Liver (tissue), 9 donors: ENCODE results near the gene USP35. TPM values are rescaled to one million over a fixed set of nuclear protein-coding genes. Genes with fewer than 3 reads are reported as not detected.

ENCODE experiments used
- DNase-seq: peaks from one replicate; pipeline ENCODE4 v3.0.0-alpha.2; 2017; ENCODE audit warnings: low spot score
- H3K27ac ChIP-seq, 2 donors: one replicate each; pipeline ENCODE4 v1.7.0; 2013; ENCODE audit warnings: inconsistent platforms in 2 of 2, low read length in 2 of 2, control low read depth in 1 of 2, low read depth in 1 of 2, mild to moderate bottlenecking in 1 of 2
- H3K27me3 ChIP-seq, 4 donors: one replicate each; pipeline versions ENCODE4 v1.6.1 to v1.7.0; 2013; ENCODE audit warnings: low read length in 3 of 4, inconsistent platforms in 1 of 4, mild to moderate bottlenecking in 1 of 4, moderate library complexity in 1 of 4; ENCODE audit not compliant: control insufficient read depth in 4 of 4, insufficient read depth in 4 of 4
- H3K36me3 ChIP-seq, 4 donors: one replicate each; pipeline versions ENCODE4 v1.6.1 to v1.7.0; 2013; ENCODE audit warnings: low read length in 3 of 4, mild to moderate bottlenecking in 3 of 4, low read depth in 1 of 4, moderate library complexity in 1 of 4; ENCODE audit not compliant: control insufficient read depth in 4 of 4, insufficient read depth in 3 of 4
- H3K4me1 ChIP-seq, 4 donors: one replicate each; pipeline versions ENCODE4 v1.6.1 to v1.7.0; 2013; ENCODE audit warnings: low read length in 3 of 4, mild to moderate bottlenecking in 3 of 4, moderate library complexity in 1 of 4; ENCODE audit not compliant: control insufficient read depth in 4 of 4, insufficient read depth in 4 of 4
- H3K4me3 ChIP-seq, 3 donors: one replicate each; pipeline versions ENCODE4 v1.6.1 to v1.7.0; 2013; ENCODE audit warnings: low read length in 3 of 3, control low read depth in 1 of 3, low read depth in 1 of 3, mild to moderate bottlenecking in 1 of 3
- H3K9ac ChIP-seq, 2 donors: one replicate each; pipeline ENCODE4 v1.7.0; 2013; ENCODE audit warnings: low read length in 2 of 2, mild to moderate bottlenecking in 2 of 2, moderate library complexity in 2 of 2, control low read depth in 1 of 2, low read depth in 1 of 2
- H3K9me3 ChIP-seq, 4 donors: one replicate each; pipeline versions ENCODE4 v1.6.1 to v1.7.0; 2013; ENCODE audit warnings: low read length in 3 of 4; ENCODE audit not compliant: control insufficient read depth in 4 of 4
- ATF3 ChIP-seq: IDR thresholded peaks from 2 replicates; pipeline ENCODE4 v1.6.1; 2016; ENCODE audit warnings: antibody characterized with exemption
- EGR1 ChIP-seq, 2 donors: IDR thresholded peaks; 2 replicates each; pipeline ENCODE4 v1.6.1; 2016 to 2018; ENCODE audit warnings: antibody characterized with exemption in 2 of 2, low read depth in 2 of 2
- FOXA1 ChIP-seq: IDR thresholded peaks from 2 replicates; pipeline ENCODE4 v1.6.1; 2016; ENCODE audit warnings: antibody characterized with exemption
- FOXA2 ChIP-seq: IDR thresholded peaks from 2 replicates; pipeline ENCODE4 v1.6.1; 2016; ENCODE audit warnings: antibody characterized with exemption
- GABPA ChIP-seq, 2 donors: IDR thresholded peaks in 1 of 2; conservative IDR thresholded peaks in 1 of 2; 2 replicates each; pipeline ENCODE4 v1.6.1; 2016; ENCODE audit warnings: antibody characterized with exemption in 2 of 2, mild to moderate bottlenecking in 1 of 2, moderate library complexity in 1 of 2
- HNF4A ChIP-seq, 2 donors: conservative IDR thresholded peaks; 2 replicates each; pipeline ENCODE4 v1.6.1; 2016; ENCODE audit warnings: antibody characterized with exemption in 2 of 2, mild to moderate bottlenecking in 2 of 2
- HNF4G ChIP-seq: IDR thresholded peaks from 2 replicates; pipeline ENCODE4 v1.6.1; 2016; ENCODE audit warnings: antibody characterized with exemption
- JUND ChIP-seq, 2 donors: IDR thresholded peaks; 2 replicates each; pipeline ENCODE4 v1.6.1; 2016; ENCODE audit warnings: antibody characterized with exemption in 2 of 2
- MAX ChIP-seq: IDR thresholded peaks from 2 replicates; pipeline ENCODE4 v1.6.1; 2016; ENCODE audit warnings: antibody characterized with exemption
- NR2F2 ChIP-seq: IDR thresholded peaks from 2 replicates; pipeline ENCODE4 v1.6.1; 2016; ENCODE audit warnings: antibody characterized with exemption
- RAD21 ChIP-seq, 2 donors: IDR thresholded peaks; 2 replicates each; pipeline ENCODE4 v1.6.1; 2016; ENCODE audit warnings: antibody characterized with exemption in 2 of 2, mild to moderate bottlenecking in 2 of 2
- REST ChIP-seq: IDR thresholded peaks from 2 replicates; pipeline ENCODE4 v1.6.1; 2016; ENCODE audit warnings: antibody characterized with exemption, mild to moderate bottlenecking
- RXRA ChIP-seq, 2 donors: IDR thresholded peaks; 2 replicates each; pipeline ENCODE4 v1.6.1; 2017 to 2018; ENCODE audit warnings: antibody characterized with exemption in 2 of 2, mild to moderate bottlenecking in 1 of 2
- SP1 ChIP-seq: IDR thresholded peaks from 2 replicates; pipeline ENCODE4 v1.6.1; 2018; ENCODE audit warnings: antibody characterized with exemption, mild to moderate bottlenecking
- TAF1 ChIP-seq: conservative IDR thresholded peaks from 2 replicates; pipeline ENCODE4 v1.6.1; 2016; ENCODE audit warnings: antibody characterized with exemption, mild to moderate bottlenecking
- YY1 ChIP-seq: IDR thresholded peaks from 2 replicates; pipeline ENCODE4 v1.6.1; 2016; ENCODE audit warnings: antibody characterized with exemption, mild to moderate bottlenecking
- ZBTB33 ChIP-seq: IDR thresholded peaks from 2 replicates; pipeline ENCODE4 v1.6.1; 2016; ENCODE audit warnings: antibody characterized with exemption
- WGBS: extraction: QIAGEN DNeasy Blood & Tissue Kit; methylation state at CpG from one replicate; pipeline ENCODE4 v1.1.7; 2013; 5-methylcytosine and 5-hydroxymethylcytosine counted together
- polyA plus RNA-seq, 2 donors: library from polyadenylated mRNA; stranded (reverse) in 1 of 2; unstranded in 1 of 2; fragments of 200-250 nt in 1 of 2; fragments of >200 nt in 1 of 2; fragmentation: Nextera tagmentation in 1 of 2; extraction: Ambion mirVana in 1 of 2; gene quantifications; one replicate each; pipeline versions ENCODE4 v1.2.1 to v1.2.3, GENCODE V29; 2013 to 2015
- total RNA-seq, 2 donors: library from RNA; depleted of rRNA; stranded (reverse); fragments of >200 nt; gene quantifications; one replicate each; pipeline ENCODE4 v1.2.3, GENCODE V29; 2014
- TF ChIP-seq, protein P1 (sequence below): fragments of 150-350 bp; IDR thresholded peaks from 2 replicates; pipeline ENCODE4 v1.5.1; 2017; ENCODE audit warnings: improper control_type of control experiment, low read depth, low read length; ENCODE audit not compliant: missing input control
- donor health status: healthy.
- donor health status: healthy.
- donor health status: healthy.
- donor health status: healthy.
- donor health status: healthy.

The USP35 gene
- total and polyA plus RNA-seq, 4 donors: 2.3 to 11.0 (median 4.8) TPM

- Histone ChIP-seq H3K27ac (peak overlapping the region; percentile 63 to 69), H3K27me3 (no peaks in the 10 kb centered on the region), H3K9ac (peak overlapping the region in 1 of 2 donors; percentile 39), H3K36me3 (peaks cover 0 to 2% (median 0%) of the 10 kb centered on the region in 4 donors), H3K4me1 (peaks cover 11 to 49% (median 34%) of the 10 kb centered on the region in 4 donors), H3K9me3 (no peaks in the 10 kb centered on the region), H3K4me3 (no peak overlapping the region)
- no peak for DNase-seq
- TF ChIP-seq RAD21 (IDR thresholded peaks at IDR 0.05): no peak
- TF ChIP-seq JUND (IDR thresholded peaks at IDR 0.05): no peak
- peak; percentile 58 to 77 for TF ChIP-seq RXRA (IDR thresholded peaks at IDR 0.05)
- TF ChIP-seq SP1: peak; percentile 22
- TF ChIP-seq YY1: peak; percentile 63
- TF ChIP-seq TAF1: no peak
- no peak for TF ChIP-seq HNF4G
- TF ChIP-seq GABPA (IDR thresholded peaks at IDR 0.05 in 1 of 2, conservative IDR thresholded peaks at IDR 0.05 in 1 of 2): no peak
- TF ChIP-seq, protein P1, sequence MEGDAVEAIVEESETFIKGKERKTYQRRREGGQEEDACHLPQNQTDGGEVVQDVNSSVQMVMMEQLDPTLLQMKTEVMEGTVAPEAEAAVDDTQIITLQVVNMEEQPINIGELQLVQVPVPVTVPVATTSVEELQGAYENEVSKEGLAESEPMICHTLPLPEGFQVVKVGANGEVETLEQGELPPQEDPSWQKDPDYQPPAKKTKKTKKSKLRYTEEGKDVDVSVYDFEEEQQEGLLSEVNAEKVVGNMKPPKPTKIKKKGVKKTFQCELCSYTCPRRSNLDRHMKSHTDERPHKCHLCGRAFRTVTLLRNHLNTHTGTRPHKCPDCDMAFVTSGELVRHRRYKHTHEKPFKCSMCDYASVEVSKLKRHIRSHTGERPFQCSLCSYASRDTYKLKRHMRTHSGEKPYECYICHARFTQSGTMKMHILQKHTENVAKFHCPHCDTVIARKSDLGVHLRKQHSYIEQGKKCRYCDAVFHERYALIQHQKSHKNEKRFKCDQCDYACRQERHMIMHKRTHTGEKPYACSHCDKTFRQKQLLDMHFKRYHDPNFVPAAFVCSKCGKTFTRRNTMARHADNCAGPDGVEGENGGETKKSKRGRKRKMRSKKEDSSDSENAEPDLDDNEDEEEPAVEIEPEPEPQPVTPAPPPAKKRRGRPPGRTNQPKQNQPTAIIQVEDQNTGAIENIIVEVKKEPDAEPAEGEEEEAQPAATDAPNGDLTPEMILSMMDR: no peak
- peak; percentile 57 for TF ChIP-seq REST
- peak in 1 of 2 donors; percentile 31 for TF ChIP-seq HNF4A (conservative IDR thresholded peaks at IDR 0.05)
- no peak for TF ChIP-seq FOXA2
- peak; percentile 98 to 100 for TF ChIP-seq EGR1 (IDR thresholded peaks at IDR 0.05; ENCODE audit: low read depth in 2 of 2)
- no peak for TF ChIP-seq NR2F2
- TF ChIP-seq ATF3: no peak
- no peak for TF ChIP-seq MAX
- no peak for TF ChIP-seq ZBTB33
- TF ChIP-seq FOXA1: no peak
- WGBS: 48% methylated on average over 6 of the region's 6 CpGs
Observed at GRCh38 chr11:78192223-78192719, 3.6 kb downstream of the USP35 start.
